Mesenchymal stem cell (in vitro differentiated cells and primary cell): Measurements from ENCODE around the gene PSEN2. TPM values are rescaled to one million over a fixed set of nuclear protein-coding genes. Genes with fewer than 3 reads are reported as not detected.

Experiments used
- DNase-seq: peaks from one replicate; pipeline ENCODE4 v3.0.0-alpha.2; 2013
- H2AFZ ChIP-seq: one replicate; pipeline ENCODE4 v1.6.1; 2013; ENCODE audit warnings: low read depth, mild to moderate bottlenecking, control low read depth, inconsistent platforms, low read length, moderate library complexity
- H2AK5ac ChIP-seq: 2 replicates; pipeline ENCODE4 v1.6.1; 2013; ENCODE audit warnings: low read length, moderate library complexity, mild to moderate bottlenecking, inconsistent platforms; ENCODE audit not compliant: severe bottlenecking
- H2BK120ac ChIP-seq: one replicate; pipeline ENCODE4 v1.6.1; 2013; ENCODE audit warnings: low read depth, mild to moderate bottlenecking, inconsistent platforms, low read length, moderate library complexity
- H2BK12ac ChIP-seq, 2 experiments: one replicate each; pipeline ENCODE4 v1.6.1; 2013; ENCODE audit warnings: inconsistent platforms in 2 of 2, low read length in 2 of 2, mild to moderate bottlenecking in 2 of 2, moderate library complexity in 2 of 2, control low read depth in 1 of 2
- H2BK15ac ChIP-seq: one replicate; pipeline ENCODE4 v1.6.1; 2013; ENCODE audit warnings: mild to moderate bottlenecking, low read depth, inconsistent platforms; ENCODE audit not compliant: poor library complexity, severe bottlenecking
- H2BK5ac ChIP-seq: 2 replicates; pipeline ENCODE4 v1.6.1; 2013; ENCODE audit warnings: low read depth, mild to moderate bottlenecking, low read length, control low read depth, inconsistent platforms; ENCODE audit not compliant: poor library complexity, severe bottlenecking
- H3K14ac ChIP-seq, 2 experiments: one replicate each; pipeline ENCODE4 v1.6.1; 2013; ENCODE audit warnings: inconsistent platforms in 2 of 2, low read length in 2 of 2, control low read depth in 1 of 2, mild to moderate bottlenecking in 1 of 2, moderate library complexity in 1 of 2
- H3K18ac ChIP-seq, 2 experiments: one replicate each; pipeline ENCODE4 v1.6.1; 2013; ENCODE audit warnings: inconsistent platforms in 2 of 2, low read length in 2 of 2, control low read depth in 1 of 2, low read depth in 1 of 2, mild to moderate bottlenecking in 1 of 2
- H3K23ac ChIP-seq, 2 experiments: one replicate each; pipeline ENCODE4 v1.6.1; 2013; ENCODE audit warnings: inconsistent platforms in 2 of 2, low read length in 2 of 2, mild to moderate bottlenecking in 2 of 2, moderate library complexity in 2 of 2, control low read depth in 1 of 2
- H3K27ac ChIP-seq: 2 replicates; pipeline ENCODE4 v1.5.1; 2013; ENCODE audit warnings: mild to moderate bottlenecking, moderate library complexity, low read length, control low read depth, inconsistent platforms; ENCODE audit not compliant: poor library complexity, severe bottlenecking
- H3K27me3 ChIP-seq, 2 experiments: 2 replicates each; pipeline versions ENCODE4 v1.6.1 to v1.7.0; 2013; ENCODE audit warnings: low read length in 2 of 2, mild to moderate bottlenecking in 2 of 2, moderate library complexity in 2 of 2, control low read depth in 1 of 2, inconsistent platforms in 1 of 2; ENCODE audit not compliant: control insufficient read depth in 1 of 2, insufficient read depth in 1 of 2
- H3K36me3 ChIP-seq, 2 experiments: 2 replicates each; pipeline versions ENCODE4 v1.6.1 to v1.7.0; 2013; ENCODE audit warnings: low read length in 2 of 2, control low read depth in 1 of 2, inconsistent platforms in 1 of 2, low read depth in 1 of 2, mild to moderate bottlenecking in 1 of 2; ENCODE audit not compliant: insufficient read depth in 2 of 2, control insufficient read depth in 1 of 2
- H3K4ac ChIP-seq, 2 experiments: one replicate each; pipeline ENCODE4 v1.6.1; 2013; ENCODE audit warnings: inconsistent platforms in 2 of 2, low read length in 2 of 2, mild to moderate bottlenecking in 2 of 2, moderate library complexity in 2 of 2, control low read depth in 1 of 2, low read depth in 1 of 2
- H3K4me1 ChIP-seq: 2 replicates; pipeline ENCODE4 v1.6.1; 2013; ENCODE audit warnings: low read depth, low read length, control low read depth; ENCODE audit not compliant: control insufficient read depth, insufficient read depth
- H3K4me2 ChIP-seq: 2 replicates; pipeline ENCODE4 v1.6.1; 2013; ENCODE audit warnings: low read length, mild to moderate bottlenecking, inconsistent platforms; ENCODE audit not compliant: poor library complexity, severe bottlenecking
- H3K4me3 ChIP-seq, 2 experiments: 2 replicates each; pipeline versions ENCODE4 v1.5.1 to v1.7.0; 2013; ENCODE audit warnings: low read length in 2 of 2, mild to moderate bottlenecking in 2 of 2, control low read depth in 1 of 2, low read depth in 1 of 2; ENCODE audit not compliant: insufficient read depth in 1 of 2
- H3K79me1 ChIP-seq: replicated peaks from 2 replicates; pipeline ENCODE4 v1.6.1; 2013; ENCODE audit warnings: mild to moderate bottlenecking, control low read depth, low read length, inconsistent platforms; ENCODE audit not compliant: poor library complexity, severe bottlenecking
- H3K9ac ChIP-seq: 2 replicates; pipeline ENCODE4 v1.7.0; 2013; ENCODE audit warnings: mild to moderate bottlenecking, low read length, moderate library complexity
- H3K9me3 ChIP-seq: 2 replicates; pipeline ENCODE4 v1.7.0; 2013; ENCODE audit warnings: mild to moderate bottlenecking, low read length; ENCODE audit not compliant: control insufficient read depth
- H4K8ac ChIP-seq: one replicate; pipeline ENCODE4 v1.6.1; 2013; ENCODE audit warnings: inconsistent platforms, mild to moderate bottlenecking, low read length, moderate library complexity
- H4K91ac ChIP-seq: one replicate; pipeline ENCODE4 v1.6.1; 2013; ENCODE audit warnings: mild to moderate bottlenecking, low read length, inconsistent platforms
- WGBS: methylation state at CpG from one replicate; pipeline ENCODE4 v1.1.7; 2013; ENCODE audit warnings: mixed read lengths; 5-methylcytosine and 5-hydroxymethylcytosine counted together
- polyA plus RNA-seq, 2 experiments: library from polyadenylated mRNA; stranded (reverse); fragments of 200-250 nt; gene quantifications; one replicate each; pipeline ENCODE4 v1.2.3, GENCODE V29; 2013

Gene PSEN2
- polyA plus RNA-seq (2013, experiment 1 of 2), result 10.1 TPM
- 10.1 TPM for polyA plus RNA-seq (2013, experiment 2 of 2)

- peak within 1 kb of the TSS; percentile 7 for H4K8ac ChIP-seq
- peaks cover 12% of the 10 kb centered on the region for H3K79me1 ChIP-seq
- peak within 1 kb of the TSS; percentile 29 for H2BK120ac ChIP-seq
- no peak within 1 kb of the TSS for H2BK5ac ChIP-seq
- H3K9me3 ChIP-seq, result no peaks in the 10 kb centered on the region
- H3K4me2 ChIP-seq, result peak within 1 kb of the TSS; percentile 99
- H3K4ac ChIP-seq, result peak within 1 kb of the TSS in 1 of 2 experiments; percentile 9
- WGBS, result under 1% methylated on average over 73 of the region's 97 CpGs
- peak within 1 kb of the TSS; percentile 56 for H2AFZ ChIP-seq
- H4K91ac ChIP-seq, result peak within 1 kb of the TSS; percentile 29
- H3K27me3 ChIP-seq, result no peaks in the 10 kb centered on the region
- H3K23ac ChIP-seq, result peak within 1 kb of the TSS in 1 of 2 experiments; percentile 43
- peaks cover 18% of the 10 kb centered on the region for H3K4me1 ChIP-seq
- H3K27ac ChIP-seq, result no peak within 1 kb of the TSS
- no peaks in the 10 kb centered on the region for H3K36me3 ChIP-seq
- DNase-seq, result peak; percentile 64
- peak within 1 kb of the TSS; percentile 84 for H3K4me3 ChIP-seq
- H2BK15ac ChIP-seq, result peak within 1 kb of the TSS; percentile 80
- H3K14ac ChIP-seq, result no peak within 1 kb of the TSS
- peak within 1 kb of the TSS; percentile 46 to 73 for H3K18ac ChIP-seq
- peak within 1 kb of the TSS in 1 of 2 experiments; percentile 76 for H2BK12ac ChIP-seq
- H2AK5ac ChIP-seq, result no peak within 1 kb of the TSS
- H3K9ac ChIP-seq, result peak within 1 kb of the TSS; percentile 84
These were observed at the start of gene PSEN2 for GRCh38 chr1:226870401-226871279. Gene PSEN2 (plus strand): TSS chr1:226870616. CDS start chr1:226881908, 11,292 bp downstream.

GRCh38 chr1:226820941-226821718 lies 49.3 kb upstream of the PSEN2 start:
- no peak overlapping the region for H4K91ac ChIP-seq
- H3K4ac ChIP-seq, result peak overlapping the region in 1 of 2 experiments; percentile 57
- WGBS, result 14% methylated on average over 8 of the region's 8 CpGs
- peaks cover 0 to 3% of the 10 kb centered on the region in 2 experiments for H3K27me3 ChIP-seq
- H2AK5ac ChIP-seq, result no peak overlapping the region
- H3K9me3 ChIP-seq, result no peaks in the 10 kb centered on the region
- H3K4me2 ChIP-seq, result no peak overlapping the region
- H2BK12ac ChIP-seq, result no peak overlapping the region
- DNase-seq, result peak; percentile 100
- H4K8ac ChIP-seq, result no peak overlapping the region
- H3K18ac ChIP-seq, result peak overlapping the region; percentile 32 to 88
- H3K9ac ChIP-seq, result peak overlapping the region; percentile 76
- no peak overlapping the region for H2BK15ac ChIP-seq
- no peak overlapping the region for H3K14ac ChIP-seq
- H3K4me1 ChIP-seq, result peaks cover 9% of the 10 kb centered on the region
- no peak overlapping the region for H2BK120ac ChIP-seq
- H3K27ac ChIP-seq, result no peak overlapping the region
- no peak overlapping the region for H2BK5ac ChIP-seq
- H3K79me1 ChIP-seq, result no peaks in the 10 kb centered on the region
- no peak overlapping the region for H3K23ac ChIP-seq
- H3K36me3 ChIP-seq, result no peaks in the 10 kb centered on the region
- no peak overlapping the region for H3K4me3 ChIP-seq
- no peak overlapping the region for H2AFZ ChIP-seq

- Histone ChIP-seq H3K23ac (no peak overlapping the region), H3K4me2 (no peak overlapping the region), H3K27ac (no peak overlapping the region), H3K4me1 (peaks cover 9% of the 10 kb centered on the region), H2BK12ac (peak overlapping the region in 1 of 2 experiments; percentile 75), H3K36me3 (no peaks in the 10 kb centered on the region), H3K18ac (peak overlapping the region; percentile 32 to 88), H2AK5ac (no peak overlapping the region), H3K4me3 (no peak overlapping the region), H3K79me1 (no peaks in the 10 kb centered on the region), H3K14ac (no peak overlapping the region), H2AFZ (no peak overlapping the region), H2BK15ac (no peak overlapping the region), H3K9me3 (no peaks in the 10 kb centered on the region), H2BK120ac (no peak overlapping the region), H3K4ac (no peak overlapping the region), H4K91ac (no peak overlapping the region), H2BK5ac (no peak overlapping the region), H3K27me3 (peaks cover 0 to 3% of the 10 kb centered on the region in 2 experiments), H4K8ac (no peak overlapping the region), H3K9ac (peak overlapping the region; percentile 56)
- WGBS, result 0% methylated on average over 1 of the region's 1 CpG
- peak; percentile 75 for DNase-seq
These were observed 48.7 kb upstream of the PSEN2 start for GRCh38 chr1:226821719-226822085.

- Histone ChIP-seq H4K91ac (no peak overlapping the region), H3K79me1 (no peaks in the 10 kb centered on the region), H3K27ac (no peak overlapping the region), H2AK5ac (no peak overlapping the region), H3K9ac (no peak overlapping the region), H4K8ac (no peak overlapping the region), H2BK15ac (no peak overlapping the region), H3K23ac (no peak overlapping the region), H3K4me2 (no peak overlapping the region), H3K9me3 (no peaks in the 10 kb centered on the region), H3K18ac (peak overlapping the region in 1 of 2 experiments; percentile 52), H2BK12ac (peak overlapping the region in 1 of 2 experiments; percentile 38), H3K27me3 (peaks cover 0 to 3% of the 10 kb centered on the region in 2 experiments), H2AFZ (no peak overlapping the region), H3K36me3 (no peaks in the 10 kb centered on the region), H3K4me3 (no peak overlapping the region), H3K14ac (no peak overlapping the region), H2BK120ac (no peak overlapping the region), H3K4me1 (peaks cover 9% of the 10 kb centered on the region), H2BK5ac (no peak overlapping the region), H3K4ac (no peak overlapping the region)
- DNase-seq, result no peak
- 92% methylated on average over 5 of the region's 5 CpGs for WGBS
These were observed 46.8 kb upstream of the PSEN2 start for GRCh38 chr1:226823643-226824042.
